Stimulated activated CD8-positive, alpha-beta memory T cell treated with anti-CD3 and anti-CD28 coated beads, Interleukin-15, amount 100 ng/mL, for 1 hour (primary cell): ENCODE data around the gene PRTN3.
A peak's percentile ranks its signal among the peaks of the same experiment; 100 is the strongest.
"Not testable (repeated sequence)": the region's sequence is repeated elsewhere in the genome, so short reads cannot be mapped to it uniquely, and the experiment has no call there.

Source experiments
- DNase-seq: peaks from one replicate; pipeline ENCODE4 v3.0.0-alpha.2; 2020; ENCODE audit warnings: low read depth

The PRTN3 gene

GRCh38 chr19:848386-848921, 7.7 kb downstream of the PRTN3 start:
- no peak for DNase-seq

- not testable (repeated sequence) for DNase-seq
Measured at GRCh38 chr19:849195-849594, 8.4 kb downstream of the PRTN3 start.

- no peak for DNase-seq
Measured at GRCh38 chr19:850221-850978, 9.6 kb downstream of the PRTN3 start.

GRCh38 chr19:850979-851335, 10.2 kb downstream of the PRTN3 start:
- DNase-seq = no peak

- no peak for DNase-seq
Measured at GRCh38 chr19:852136-853013, 11.6 kb downstream of the PRTN3 start, which contains the start of gene ELANE. Gene ELANE (plus strand): TSS chr19:852303. CDS start chr19:852329, 26 bp downstream.

GRCh38 chr19:853014-853585, 12.3 kb downstream of the PRTN3 start:
- no peak for DNase-seq

GRCh38 chr19:853614-854220, 12.9 kb downstream of the PRTN3 start:
- DNase-seq = not testable (repeated sequence)

GRCh38 chr19:854549-854948, 13.8 kb downstream of the PRTN3 start:
- no peak for DNase-seq

- no peak for DNase-seq
Measured at GRCh38 chr19:855142-855541, 14.3 kb downstream of the PRTN3 start.

GRCh38 chr19:855566-856120, 14.8 kb downstream of the PRTN3 start:
- no peak for DNase-seq

- DNase-seq = no peak
Measured at GRCh38 chr19:858284-858683, 17.5 kb downstream of the PRTN3 start.

- no peak for DNase-seq
Measured at GRCh38 chr19:858868-859843, 18.4 kb downstream of the PRTN3 start, which contains the start of gene CFD. Gene CFD (plus strand): TSS chr19:859664. CDS start chr19:859690, 26 bp downstream.

- no peak for DNase-seq
Measured at GRCh38 chr19:861141-861755, 20.4 kb downstream of the PRTN3 start.

- peak; percentile 54 for DNase-seq
Measured at GRCh38 chr19:861756-862580, 21.2 kb downstream of the PRTN3 start.

GRCh38 chr19:862581-863314, 21.9 kb downstream of the PRTN3 start:
- peak; percentile 63 for DNase-seq

- no peak for DNase-seq
Measured at GRCh38 chr19:863315-863620, 22.5 kb downstream of the PRTN3 start.

- no peak for DNase-seq
Measured at GRCh38 chr19:866769-867300, 26.0 kb downstream of the PRTN3 start.

- DNase-seq = no peak
Measured at GRCh38 chr19:867301-867793, 26.5 kb downstream of the PRTN3 start.
